IMR-90 (cell line): ENCODE results near the gene CAPN10. TPM values are rescaled to one million over a fixed set of nuclear protein-coding genes. Genes with fewer than 3 reads are reported as not detected.

Experiments used
- ATAC-seq: fragments of 200-7000 bp; cut with Tn5 transposase; 2 replicates; pipeline ENCODE4 v1.9.1; 2020; ENCODE audit warnings: low read depth, mild to moderate bottlenecking, moderate library complexity
- BruUV-seq: library from RNA; stranded (reverse); fragments of 400-500 nt; replicated peaks from 2 replicates; lab custom pipeline; 2021; lab: Mats Ljungman, UMichigan
- CTCF ChIA-PET: fragments of 300-600 bp; formaldehyde crosslinking; extraction: SDS; loops from one replicate; lab custom pipeline; 2021; ENCODE audit warnings: antibody characterized with exemption; lab: Yijun Ruan, JAX
- POLR2A ChIA-PET: fragments of 300-600 bp; sonication (Branson Sonifier 250); formaldehyde crosslinking; loops from one replicate; lab custom pipeline; 2022; ENCODE audit warnings: antibody characterized with exemption; ENCODE audit not compliant: unreplicated experiment; lab: Charles Lee
- DNase-seq: peaks from one replicate; pipeline ENCODE4 v3.0.0; 2013
- H2AFZ ChIP-seq: replicated peaks from 2 replicates; pipeline ENCODE3; 2013; ENCODE audit warnings: low read length, mild to moderate bottlenecking; ENCODE audit not compliant: poor library complexity
- H2AK5ac ChIP-seq: 2 replicates; pipeline ENCODE4 v1.6.1; 2013; ENCODE audit warnings: low read depth, low read length, inconsistent platforms
- H2AK9ac ChIP-seq: replicated peaks from 2 replicates; pipeline ENCODE3; 2013; ENCODE audit warnings: mild to moderate bottlenecking, low read depth, low read length, moderate library complexity; ENCODE audit not compliant: poor library complexity
- H2BK120ac ChIP-seq: 2 replicates; pipeline ENCODE4 v1.6.1; 2013; ENCODE audit warnings: low read depth, low read length, inconsistent platforms
- H2BK15ac ChIP-seq: 3 replicates; pipeline ENCODE4 v1.6.1; 2013; ENCODE audit warnings: low read depth, low read length, inconsistent platforms
- H2BK20ac ChIP-seq: 2 replicates; pipeline ENCODE4 v1.6.1; 2013; ENCODE audit warnings: low read depth, mild to moderate bottlenecking, inconsistent platforms, low read length, moderate library complexity
- H2BK5ac ChIP-seq: 2 replicates; pipeline ENCODE4 v1.6.1; 2013; ENCODE audit warnings: mild to moderate bottlenecking, low read depth, low read length, inconsistent platforms; ENCODE audit not compliant: poor library complexity, severe bottlenecking
- H3K14ac ChIP-seq: replicated peaks from 2 replicates; pipeline ENCODE4 v1.6.1; 2013; ENCODE audit warnings: low read depth, low read length, inconsistent platforms
- H3K18ac ChIP-seq: 2 replicates; pipeline ENCODE4 v1.6.1; 2013; ENCODE audit warnings: low read depth, low read length, control low read depth
- H3K23ac ChIP-seq: 2 replicates; pipeline ENCODE4 v1.6.1; 2013; ENCODE audit warnings: low read depth, low read length, inconsistent platforms
- H3K27ac ChIP-seq: 2 replicates; pipeline ENCODE4 v1.5.1; 2013; ENCODE audit warnings: mild to moderate bottlenecking, control low read depth, low read length; ENCODE audit not compliant: insufficient read depth
- H3K27me3 ChIP-seq: 2 replicates; pipeline ENCODE4 v1.6.1; 2013; ENCODE audit warnings: low read length; ENCODE audit not compliant: control insufficient read depth, insufficient read depth
- H3K36me3 ChIP-seq: 2 replicates; pipeline ENCODE4 v1.6.1; 2013; ENCODE audit warnings: low read length, mixed read lengths; ENCODE audit not compliant: control insufficient read depth, insufficient read depth
- H3K4ac ChIP-seq: 2 replicates; pipeline ENCODE4 v1.6.1; 2013; ENCODE audit warnings: low read depth, low read length, inconsistent platforms
- H3K4me1 ChIP-seq: 2 replicates; pipeline ENCODE4 v1.6.1; 2013; ENCODE audit warnings: low read length, mixed read lengths; ENCODE audit not compliant: control insufficient read depth, insufficient read depth
- H3K4me2 ChIP-seq: 2 replicates; pipeline ENCODE4 v1.6.1; 2013; ENCODE audit warnings: low read depth, mild to moderate bottlenecking, control low read depth, low read length, moderate library complexity
- H3K4me3 ChIP-seq: 2 replicates; pipeline ENCODE4 v1.5.1; 2013; ENCODE audit warnings: low read depth, mild to moderate bottlenecking, control low read depth, low read length, moderate library complexity; ENCODE audit not compliant: insufficient read depth
- H3K56ac ChIP-seq: 2 replicates; pipeline ENCODE4 v1.6.1; 2013; ENCODE audit warnings: low read length, inconsistent platforms; ENCODE audit not compliant: insufficient read depth; ENCODE audit errors: extremely low read depth
- H3K79me1 ChIP-seq, 2 experiments: 2 replicates each; pipeline ENCODE4 v1.6.1; 2013; ENCODE audit warnings: low read length in 2 of 2, inconsistent platforms in 1 of 2, low read depth in 1 of 2
- H3K9ac ChIP-seq: 2 replicates; pipeline ENCODE4 v1.6.1; 2013; ENCODE audit warnings: low read depth, low read length, control low read depth
- H3K9me1 ChIP-seq: 2 replicates; pipeline ENCODE4 v1.6.1; 2013; ENCODE audit warnings: low read length, inconsistent platforms; ENCODE audit not compliant: insufficient read depth
- H3K9me3 ChIP-seq: 2 replicates; pipeline ENCODE4 v1.6.1; 2013; ENCODE audit warnings: low read length; ENCODE audit not compliant: control insufficient read depth, insufficient read depth
- H4K20me1 ChIP-seq: 2 replicates; pipeline ENCODE4 v1.6.1; 2013; ENCODE audit warnings: low read length, inconsistent platforms; ENCODE audit not compliant: insufficient read depth
- H4K5ac ChIP-seq: 2 replicates; pipeline ENCODE4 v1.6.1; 2013; ENCODE audit warnings: mild to moderate bottlenecking, low read depth, low read length, control low read depth
- H4K8ac ChIP-seq, 2 experiments: 2 replicates each; pipeline ENCODE4 v1.6.1; 2013; ENCODE audit warnings: low read depth in 2 of 2, low read length in 2 of 2, control low read depth in 1 of 2, inconsistent platforms in 1 of 2
- H4K91ac ChIP-seq: 2 replicates; pipeline ENCODE4 v1.6.1; 2013; ENCODE audit warnings: low read depth, low read length, inconsistent platforms; ENCODE audit not compliant: insufficient read depth
- BHLHE40 ChIP-seq: fragments of 150-350 bp; IDR thresholded peaks from 2 replicates; pipeline ENCODE4 v1.6.1; 2016; ENCODE audit warnings: mild to moderate bottlenecking, low read depth, low read length
- CEBPB ChIP-seq: IDR thresholded peaks from 2 replicates; pipeline ENCODE4 v1.6.1; 2012; ENCODE audit warnings: low read depth, low read length, improper control_type of control experiment
- CHD1 ChIP-seq: IDR thresholded peaks from 2 replicates; pipeline ENCODE4 v1.6.1; 2012; ENCODE audit warnings: low read depth, low read length, improper control_type of control experiment
- CTCF ChIP-seq: conservative IDR thresholded peaks from 2 replicates; pipeline ENCODE4 v1.5.1; 2012; ENCODE audit warnings: mild to moderate bottlenecking, low read depth, low read length, improper control_type of control experiment
- ELK1 ChIP-seq: fragments of 150-350 bp; IDR thresholded peaks from 2 replicates; pipeline ENCODE4 v1.6.1; 2016; ENCODE audit warnings: low read depth, mild to moderate bottlenecking, low read length, moderate library complexity, borderline replicate concordance
- FOS ChIP-seq: fragments of 150-350 bp; IDR thresholded peaks from 2 replicates; pipeline ENCODE4 v1.6.1; 2016; ENCODE audit warnings: low read depth, low read length
- MAFK ChIP-seq: IDR thresholded peaks from 2 replicates; pipeline ENCODE4 v1.6.1; 2012; ENCODE audit warnings: low read depth, low read length, improper control_type of control experiment
- MAZ ChIP-seq: IDR thresholded peaks from 2 replicates; pipeline ENCODE4 v1.6.1; 2012; ENCODE audit warnings: low read depth, mild to moderate bottlenecking, low read length, improper control_type of control experiment, moderate library complexity, borderline replicate concordance
- MXI1 ChIP-seq: IDR thresholded peaks from 2 replicates; pipeline ENCODE4 v1.6.1; 2012; ENCODE audit warnings: low read depth, mild to moderate bottlenecking, low read length, moderate library complexity, borderline replicate concordance
- NFE2L2 ChIP-seq: fragments of 150-350 bp; IDR thresholded peaks from 2 replicates; pipeline ENCODE4 v1.6.1; 2016; ENCODE audit warnings: low read depth, mild to moderate bottlenecking, low read length
- POLR2A ChIP-seq: IDR thresholded peaks from 2 replicates; pipeline ENCODE4 v1.6.1; 2012; ENCODE audit warnings: mild to moderate bottlenecking, low read depth, low read length
- RAD21 ChIP-seq: IDR thresholded peaks from 2 replicates; pipeline ENCODE4 v1.6.1; 2012; ENCODE audit warnings: low read length, improper control_type of control experiment
- RCOR1 ChIP-seq: IDR thresholded peaks from 2 replicates; pipeline ENCODE4 v1.6.1; 2012; ENCODE audit warnings: mild to moderate bottlenecking, low read length, improper control_type of control experiment; ENCODE audit not compliant: insufficient replicate concordance
- RFX5 ChIP-seq: IDR thresholded peaks from 2 replicates; pipeline ENCODE4 v1.8.0; 2012; ENCODE audit warnings: low read depth, mild to moderate bottlenecking, low read length, moderate library complexity
- SMC3 ChIP-seq: fragments of 150-350 bp; IDR thresholded peaks from 2 replicates; pipeline ENCODE4 v1.6.1; 2016; ENCODE audit warnings: low read depth, mild to moderate bottlenecking, antibody characterized with exemption, low read length, moderate library complexity
- USF2 ChIP-seq: fragments of 150-350 bp; IDR thresholded peaks from 2 replicates; pipeline ENCODE4 v1.6.1; 2017; ENCODE audit warnings: mild to moderate bottlenecking, antibody characterized with exemption, low read length, low read depth
- WGBS, 2 experiments: methylation state at CpG; one replicate each; pipeline versions ENCODE4 v1.1.5 to v1.1.7; 2013; ENCODE audit warnings: missing lambda C conversion rate in 2 of 2; ENCODE audit not compliant: insufficient read length in 1 of 2; ENCODE audit errors: extremely low coverage in 2 of 2; 5-methylcytosine and 5-hydroxymethylcytosine counted together
- dilution Hi-C: fragments of 300-500 bp; cut with HindIII; formaldehyde crosslinking; loops from one replicate; pipeline ENCODE4 v1.14.3; 2018; ENCODE audit warnings: low sequenced_read_pairs; ENCODE audit not compliant: unreplicated experiment
- in situ Hi-C: fragments of 300-500 bp; cut with MboI; formaldehyde crosslinking; loops from 3 replicates; pipeline ENCODE4 v1.14.3; 2019; ENCODE audit warnings: low sequenced_read_pairs, inconsistent platforms, mixed read lengths
- intact Hi-C: fragments of 100-400 bp; cut with micrococcal nuclease; formaldehyde crosslinking; loops from 2 replicates; pipeline ENCODE4 v1.10.0; 2022
- polyA plus RNA-seq, 3 experiments: library from polyadenylated mRNA; depleted of rRNA; stranded (reverse); fragments of >200 nt; gene quantifications; 2 replicates each; pipeline ENCODE4 v1.2.3, GENCODE V29; 2012; ENCODE audit warnings: low replicate concordance in 1 of 3
- total RNA-seq: library from RNA; depleted of rRNA; stranded (reverse); fragments of >200 nt; gene quantifications from 2 replicates; pipeline ENCODE4 v1.2.3, GENCODE V29; 2012

CAPN10 gene
- total and polyA plus RNA-seq, 2 of the 4 experiments (the other 2 are of a cell fraction), result 6.3 to 20.9 TPM

- H2AK9ac ChIP-seq, result no peak overlapping the region
- H2BK20ac ChIP-seq, result no peak overlapping the region
- H3K9ac ChIP-seq, result no peak overlapping the region
- TF ChIP-seq BHLHE40 (no peak), RCOR1 (no peak), RAD21 (no peak), NFE2L2 (no peak), ELK1 (no peak), USF2 (no peak), MAFK (no peak), SMC3 (no peak), RFX5 (no peak), CTCF (no peak), MAZ (no peak), MXI1 (no peak), CHD1 (no peak), CEBPB (no peak), POLR2A (no peak), FOS (no peak)
- peaks cover 12% of the 10 kb centered on the region; the same call in 1 of the 2 replicates for H3K27me3 ChIP-seq
- no peak overlapping the region for H4K91ac ChIP-seq
- H3K4me2 ChIP-seq, result no peak overlapping the region
- no TSS peak for BruUV-seq
- H2AK5ac ChIP-seq, result no peak overlapping the region
- H3K4me3 ChIP-seq, result no peak overlapping the region
- H2AFZ ChIP-seq, result no peak overlapping the region
- ATAC-seq, result no peak
- DNase-seq, result no peak
- no peak overlapping the region for H3K27ac ChIP-seq
- no peak overlapping the region for H2BK15ac ChIP-seq
- H3K4ac ChIP-seq, result no peak overlapping the region
- H4K5ac ChIP-seq, result no peak overlapping the region
- no peak overlapping the region for H4K8ac ChIP-seq
- POLR2A ChIA-PET, result no interaction called here
- no peaks in the 10 kb centered on the region for H4K20me1 ChIP-seq
- no peak overlapping the region for H3K18ac ChIP-seq
- in situ Hi-C loops (no loop called here), dilution Hi-C loops (no loop called here), intact Hi-C loops (no loop called here)
- H3K36me3 ChIP-seq, result no peaks in the 10 kb centered on the region
- no peaks in the 10 kb centered on the region for H3K79me1 ChIP-seq
- no peak overlapping the region for H3K56ac ChIP-seq
- H3K23ac ChIP-seq, result no peak overlapping the region
- H3K14ac ChIP-seq, result no peak overlapping the region
- H2BK5ac ChIP-seq, result no peak overlapping the region
- H3K9me3 ChIP-seq, result no peaks in the 10 kb centered on the region
- peaks cover 2% of the 10 kb centered on the region; the same call in 1 of the 2 replicates for H3K4me1 ChIP-seq
- H3K9me1 ChIP-seq, result no peaks in the 10 kb centered on the region
- CTCF ChIA-PET, result no interaction called here
- WGBS, 2 experiments, result 66% methylated on average over 7 of the region's 21 CpGs; no CpG with 5 or more reads in 1 of the 2 experiments
- no peak overlapping the region for H2BK120ac ChIP-seq
Measured at GRCh38 chr2:240626531-240627300, 40.2 kb downstream of the CAPN10 start.
